ENCODE measurements around the gene BTBD17.

- TF ChIP-seq EZH2phosphoT487 (IDR thresholded peaks at IDR 0.05): no peak
- TF ChIP-seq CTCF (IDR thresholded peaks at IDR 0.05): no peak
- TF ChIP-seq EZH2 (IDR thresholded peaks at IDR 0.05): no peak
Observed at GRCh38 chr17:74371653-74372147, 10.0 kb upstream of the BTBD17 start.
